Nephron progenitor cell (in vitro differentiated cells): ENCODE results near the gene B3GALT6.
"Not testable (repeated sequence)": the region's sequence is repeated elsewhere in the genome, so short reads cannot be mapped to it uniquely, and the experiment has no call there.

Experiments used
- DNase-seq: peaks from one replicate; pipeline ENCODE4 v3.0.0; 2021
- H3K27ac Mint-ChIP-seq: 2 replicates; pipeline ENCODE4 v1.8.0; 2021; ENCODE audit warnings: mild to moderate bottlenecking, moderate library complexity, mixed read lengths
- H3K27me3 Mint-ChIP-seq: 2 replicates; pipeline ENCODE4 v1.8.0; 2021; ENCODE audit warnings: mild to moderate bottlenecking, low read depth, mixed read lengths; ENCODE audit not compliant: poor library complexity
- H3K36me3 Mint-ChIP-seq: 2 replicates; pipeline ENCODE4 v1.8.0; 2021; ENCODE audit warnings: low read depth, mixed read lengths
- H3K4me1 Mint-ChIP-seq: 2 replicates; pipeline ENCODE4 v1.8.0; 2021; ENCODE audit warnings: mixed read lengths
- H3K4me3 Mint-ChIP-seq: 2 replicates; pipeline ENCODE4 v1.8.0; 2021; ENCODE audit warnings: mild to moderate bottlenecking, moderate library complexity, mixed read lengths
- H3K9me3 Mint-ChIP-seq: 2 replicates; pipeline ENCODE4 v1.8.0; 2021; ENCODE audit warnings: mild to moderate bottlenecking, moderate library complexity, mixed read lengths
- CTCF ChIP-seq: fragments of 200-600 bp; sonication (generic); IDR thresholded peaks from 2 replicates; pipeline ENCODE4 v1.5.0; 2021; ENCODE audit warnings: antibody characterized with exemption

B3GALT6 gene

GRCh38 chr1:1187938-1188337 lies 44.1 kb upstream of the B3GALT6 start:
- peaks cover 31% of the 10 kb centered on the region for H3K27me3 Mint-ChIP-seq
- H3K27ac Mint-ChIP-seq: no peak overlapping the region

GRCh38 chr1:1189111-1189510 lies 42.9 kb upstream of the B3GALT6 start:
- Mint-ChIP-seq H3K27ac (no peak overlapping the region), H3K4me3 (no peak overlapping the region), H3K36me3 (no peaks in the 10 kb centered on the region), H3K4me1 (peaks cover 6% of the 10 kb centered on the region), H3K9me3 (peaks cover 48% of the 10 kb centered on the region), H3K27me3 (peaks cover 31% of the 10 kb centered on the region)
- TF ChIP-seq CTCF: no peak
- no peak for DNase-seq

More at GRCh38 chr1:1187938-1188337, 44.1 kb upstream of the B3GALT6 start:
- H3K4me3 Mint-ChIP-seq: no peak overlapping the region
- no peak for DNase-seq
- H3K9me3 Mint-ChIP-seq: peaks cover 42% of the 10 kb centered on the region
- no peaks in the 10 kb centered on the region for H3K36me3 Mint-ChIP-seq
- peaks cover 11% of the 10 kb centered on the region for H3K4me1 Mint-ChIP-seq
- TF ChIP-seq CTCF: no peak

GRCh38 chr1:1191734-1192133 lies 40.3 kb upstream of the B3GALT6 start:
- H3K36me3 Mint-ChIP-seq: peaks cover 6% of the 10 kb centered on the region
- no peaks in the 10 kb centered on the region for H3K4me1 Mint-ChIP-seq
- no peak overlapping the region for H3K27ac Mint-ChIP-seq
- TF ChIP-seq CTCF: no peak
- no peak for DNase-seq
- peaks cover 43% of the 10 kb centered on the region for H3K27me3 Mint-ChIP-seq
- H3K4me3 Mint-ChIP-seq: no peak overlapping the region
- H3K9me3 Mint-ChIP-seq: peaks cover 66% of the 10 kb centered on the region

- Mint-ChIP-seq H3K4me1 (no peaks in the 10 kb centered on the region), H3K27me3 (peaks cover 28% of the 10 kb centered on the region), H3K9me3 (peaks cover 49% of the 10 kb centered on the region), H3K36me3 (peaks cover 6% of the 10 kb centered on the region), H3K27ac (no peak overlapping the region), H3K4me3 (no peak overlapping the region)
- TF ChIP-seq CTCF: no peak
- DNase-seq: no peak
Observed at GRCh38 chr1:1194723-1195122, 37.3 kb upstream of the B3GALT6 start.

- H3K4me1 Mint-ChIP-seq, H3K36me3 Mint-ChIP-seq, H3K27ac Mint-ChIP-seq, DNase-seq, H3K4me3 Mint-ChIP-seq: not testable (repeated sequence)
- H3K27me3 Mint-ChIP-seq: peaks cover 30% of the 10 kb centered on the region
- peaks cover 42% of the 10 kb centered on the region for H3K9me3 Mint-ChIP-seq
Observed at GRCh38 chr1:1195726-1196125, 36.3 kb upstream of the B3GALT6 start.

- no peaks in the 10 kb centered on the region for H3K4me1 Mint-ChIP-seq
- no peak overlapping the region for H3K27ac Mint-ChIP-seq
- no peak for TF ChIP-seq CTCF
- DNase-seq: peak; percentile 3
- H3K4me3 Mint-ChIP-seq: no peak overlapping the region
- peaks cover 34% of the 10 kb centered on the region for H3K9me3 Mint-ChIP-seq
- peaks cover 6% of the 10 kb centered on the region for H3K36me3 Mint-ChIP-seq
- peaks cover 25% of the 10 kb centered on the region for H3K27me3 Mint-ChIP-seq
Observed at GRCh38 chr1:1196431-1197187, 35.4 kb upstream of the B3GALT6 start.
